Mesendoderm (in vitro differentiated cells): Measurements from ENCODE around the gene PELI3.

ENCODE experiments used
- DNase-seq: peaks from one replicate; pipeline ENCODE4 v3.0.0; 2013
- H2AK5ac ChIP-seq: 2 replicates; pipeline ENCODE4 v1.6.1; 2013; ENCODE audit warnings: low read length, inconsistent platforms
- H2BK120ac ChIP-seq: 2 replicates; pipeline ENCODE4 v1.6.1; 2013; ENCODE audit warnings: low read depth, mild to moderate bottlenecking, low read length, moderate library complexity, mixed read lengths
- H2BK15ac ChIP-seq: replicated peaks from 2 replicates; pipeline ENCODE4 v1.6.1; 2013; ENCODE audit warnings: low read depth, mild to moderate bottlenecking, moderate library complexity
- H2BK5ac ChIP-seq: 2 replicates; pipeline ENCODE4 v1.6.1; 2013; ENCODE audit warnings: low read length, inconsistent platforms
- H3K18ac ChIP-seq: 2 replicates; pipeline ENCODE4 v1.6.1; 2013; ENCODE audit warnings: mild to moderate bottlenecking, low read length, mixed read lengths
- H3K23ac ChIP-seq: one replicate; pipeline ENCODE4 v1.6.1; 2013; ENCODE audit warnings: low read length
- H3K27ac ChIP-seq: 2 replicates; pipeline ENCODE4 v1.5.1; 2013; ENCODE audit warnings: low read depth, mild to moderate bottlenecking, inconsistent platforms, low read length, moderate library complexity
- H3K27me3 ChIP-seq: 2 replicates; pipeline ENCODE4 v1.6.1; 2013; ENCODE audit warnings: low read length, control low read depth, mild to moderate bottlenecking, inconsistent platforms; ENCODE audit not compliant: insufficient read depth, poor library complexity
- H3K36me3 ChIP-seq: 2 replicates; pipeline ENCODE4 v1.6.1; 2013; ENCODE audit warnings: low read length, inconsistent platforms; ENCODE audit not compliant: control insufficient read depth, insufficient read depth
- H3K4ac ChIP-seq: one replicate; pipeline ENCODE4 v1.6.1; 2013; ENCODE audit warnings: low read depth, mild to moderate bottlenecking, low read length, moderate library complexity
- H3K4me1 ChIP-seq: 2 replicates; pipeline ENCODE4 v1.6.1; 2013; ENCODE audit warnings: low read depth, low read length, inconsistent platforms; ENCODE audit not compliant: control insufficient read depth
- H3K4me2 ChIP-seq: 2 replicates; pipeline ENCODE4 v1.6.1; 2013; ENCODE audit warnings: low read length
- H3K4me3 ChIP-seq: 2 replicates; pipeline ENCODE4 v1.5.1; 2013; ENCODE audit warnings: mild to moderate bottlenecking, low read length
- H3K56ac ChIP-seq: one replicate; pipeline ENCODE4 v1.6.1; 2013; ENCODE audit warnings: low read length
- H3K79me1 ChIP-seq: 2 replicates; pipeline ENCODE4 v1.6.1; 2013; ENCODE audit warnings: low read length, inconsistent platforms
- H3K79me2 ChIP-seq: 2 replicates; pipeline ENCODE4 v1.6.1; 2013; ENCODE audit warnings: mild to moderate bottlenecking, low read length; ENCODE audit not compliant: control insufficient read depth, insufficient read depth
- H3K9ac ChIP-seq: 2 replicates; pipeline ENCODE4 v1.6.1; 2013; ENCODE audit warnings: low read length, inconsistent platforms
- H4K5ac ChIP-seq: one replicate; pipeline ENCODE4 v1.6.1; 2013; ENCODE audit warnings: low read length
- H4K8ac ChIP-seq: one replicate; pipeline ENCODE4 v1.6.1; 2013; ENCODE audit warnings: low read depth, mild to moderate bottlenecking, control low read depth, low read length, moderate library complexity
- WGBS: extraction: QIAGEN DNeasy Blood & Tissue Kit; methylation state at CpG from one replicate; pipeline ENCODE4 v1.1.7; 2013; ENCODE audit warnings: low lambda C conversion rate, missing lambda C conversion rate; ENCODE audit not compliant: insufficient coverage; ENCODE audit errors: extremely low coverage; 5-methylcytosine and 5-hydroxymethylcytosine counted together

PELI3 gene

GRCh38 chr11:66494935-66495334, 28.2 kb downstream of the PELI3 start:
- H2BK15ac ChIP-seq: no peak overlapping the region
- no CpG with 5 or more reads among the region's 14 CpGs for WGBS
- peak; percentile 28 for DNase-seq
- no peak overlapping the region for H4K5ac ChIP-seq
- H2BK5ac ChIP-seq: no peak overlapping the region
- no peak overlapping the region for H3K9ac ChIP-seq
- no peak overlapping the region for H4K8ac ChIP-seq
- H3K27me3 ChIP-seq: no peaks in the 10 kb centered on the region
- no peaks in the 10 kb centered on the region for H3K79me2 ChIP-seq
- H3K36me3 ChIP-seq: peaks cover 6% of the 10 kb centered on the region
- H2BK120ac ChIP-seq: no peak overlapping the region
- H2AK5ac ChIP-seq: no peak overlapping the region
- H3K56ac ChIP-seq: no peak overlapping the region
- no peak overlapping the region for H3K4me2 ChIP-seq
- H3K18ac ChIP-seq: no peak overlapping the region
- H3K79me1 ChIP-seq: no peaks in the 10 kb centered on the region
- no peaks in the 10 kb centered on the region for H3K4me1 ChIP-seq
- no peak overlapping the region for H3K23ac ChIP-seq
- no peak overlapping the region for H3K4me3 ChIP-seq
- H3K4ac ChIP-seq: no peak overlapping the region
- no peak overlapping the region for H3K27ac ChIP-seq

GRCh38 chr11:66495401-66495854, 28.7 kb downstream of the PELI3 start:
- Histone ChIP-seq H3K23ac (no peak overlapping the region), H3K27me3 (no peaks in the 10 kb centered on the region), H2BK5ac (no peak overlapping the region), H2BK15ac (no peak overlapping the region), H3K36me3 (peaks cover 6% of the 10 kb centered on the region), H2AK5ac (no peak overlapping the region), H3K9ac (no peak overlapping the region), H3K27ac (no peak overlapping the region), H3K4me2 (no peak overlapping the region), H3K79me2 (no peaks in the 10 kb centered on the region), H2BK120ac (no peak overlapping the region), H3K18ac (no peak overlapping the region), H4K8ac (no peak overlapping the region), H3K4me3 (no peak overlapping the region), H3K56ac (no peak overlapping the region), H4K5ac (no peak overlapping the region), H3K4me1 (no peaks in the 10 kb centered on the region), H3K79me1 (no peaks in the 10 kb centered on the region), H3K4ac (no peak overlapping the region)
- no CpG with 5 or more reads among the region's 17 CpGs for WGBS
- no peak for DNase-seq

- H2BK15ac ChIP-seq: no peak overlapping the region
- no peak for DNase-seq
- no peak overlapping the region for H2BK5ac ChIP-seq
- H3K56ac ChIP-seq: no peak overlapping the region
- H3K4me3 ChIP-seq: no peak overlapping the region
- H4K5ac ChIP-seq: no peak overlapping the region
- no peak overlapping the region for H3K9ac ChIP-seq
- H2BK120ac ChIP-seq: no peak overlapping the region
- WGBS: no CpG with 5 or more reads among the region's 16 CpGs
- H3K18ac ChIP-seq: no peak overlapping the region
- no peak overlapping the region for H3K4me2 ChIP-seq
- H3K27ac ChIP-seq: no peak overlapping the region
- no peaks in the 10 kb centered on the region for H3K27me3 ChIP-seq
- no peaks in the 10 kb centered on the region for H3K79me1 ChIP-seq
- no peaks in the 10 kb centered on the region for H3K79me2 ChIP-seq
- peaks cover 6% of the 10 kb centered on the region for H3K36me3 ChIP-seq
- H4K8ac ChIP-seq: no peak overlapping the region
- no peak overlapping the region for H2AK5ac ChIP-seq
- H3K4ac ChIP-seq: no peak overlapping the region
- no peak overlapping the region for H3K23ac ChIP-seq
- H3K4me1 ChIP-seq: no peaks in the 10 kb centered on the region
Measured at GRCh38 chr11:66497206-66497605, 30.5 kb downstream of the PELI3 start.

- no peak overlapping the region for H2AK5ac ChIP-seq
- no CpG with 5 or more reads among the region's 5 CpGs for WGBS
- no peaks in the 10 kb centered on the region for H3K79me1 ChIP-seq
- H3K9ac ChIP-seq: no peak overlapping the region
- peaks cover 4% of the 10 kb centered on the region for H3K36me3 ChIP-seq
- no peak overlapping the region for H3K27ac ChIP-seq
- H3K56ac ChIP-seq: no peak overlapping the region
- no peaks in the 10 kb centered on the region for H3K4me1 ChIP-seq
- H2BK5ac ChIP-seq: no peak overlapping the region
- H3K27me3 ChIP-seq: no peaks in the 10 kb centered on the region
- no peak overlapping the region for H2BK120ac ChIP-seq
- no peak overlapping the region for H2BK15ac ChIP-seq
- no peak overlapping the region for H3K4me2 ChIP-seq
- no peak overlapping the region for H3K4ac ChIP-seq
- H3K18ac ChIP-seq: no peak overlapping the region
- no peaks in the 10 kb centered on the region for H3K79me2 ChIP-seq
- no peak overlapping the region for H3K23ac ChIP-seq
- H3K4me3 ChIP-seq: no peak overlapping the region
- no peak overlapping the region for H4K5ac ChIP-seq
- no peak for DNase-seq
- no peak overlapping the region for H4K8ac ChIP-seq
Measured at GRCh38 chr11:66498506-66498905, 31.8 kb downstream of the PELI3 start.

DNA sequence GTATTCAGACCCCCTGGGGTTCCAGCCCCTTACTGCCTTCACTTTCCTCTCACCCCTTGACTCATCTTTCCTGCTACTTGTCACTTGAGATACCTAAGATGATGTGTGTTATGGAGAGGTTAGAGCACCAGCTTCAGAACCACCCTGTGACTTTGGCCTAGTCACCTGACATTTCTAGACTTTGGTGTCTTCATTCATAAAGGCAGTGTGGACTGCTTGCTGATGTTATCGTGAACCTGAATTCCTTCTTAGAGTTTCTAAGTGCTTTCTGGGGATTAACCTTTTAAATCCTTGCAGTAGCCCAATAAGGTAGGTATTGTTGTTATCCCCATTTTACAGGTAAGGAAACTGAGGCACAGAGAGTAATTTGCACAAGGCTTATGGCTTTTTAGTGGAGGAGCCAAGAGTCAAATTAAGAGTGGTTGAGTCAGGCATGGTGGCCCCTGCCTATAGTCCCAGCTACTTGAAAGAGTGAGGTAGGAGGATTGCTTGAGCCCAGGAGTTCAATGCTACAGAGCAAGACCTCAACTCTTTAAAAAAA, 38.6 kb downstream of the PELI3 start:
- no peak overlapping the region for H2BK15ac ChIP-seq
- no peak overlapping the region for H3K4me3 ChIP-seq
- H3K27me3 ChIP-seq: no peaks in the 10 kb centered on the region
- no peaks in the 10 kb centered on the region for H3K79me1 ChIP-seq
- H3K56ac ChIP-seq: no peak overlapping the region
- no peak overlapping the region for H3K27ac ChIP-seq
- no peak overlapping the region for H3K23ac ChIP-seq
- no peak overlapping the region for H2AK5ac ChIP-seq
- H3K4ac ChIP-seq: no peak overlapping the region
- H3K9ac ChIP-seq: no peak overlapping the region
- no CpG with 5 or more reads among the region's 1 CpG for WGBS
- no peak overlapping the region for H4K8ac ChIP-seq
- no peak overlapping the region for H4K5ac ChIP-seq
- H2BK120ac ChIP-seq: no peak overlapping the region
- no peak overlapping the region for H2BK5ac ChIP-seq
- no peaks in the 10 kb centered on the region for H3K79me2 ChIP-seq
- no peak overlapping the region for H3K18ac ChIP-seq
- DNase-seq: peak; percentile 39
- H3K4me2 ChIP-seq: no peak overlapping the region
- no peaks in the 10 kb centered on the region for H3K4me1 ChIP-seq
- H3K36me3 ChIP-seq: peaks cover 1% of the 10 kb centered on the region

GRCh38 chr11:66509131-66509561, 42.4 kb downstream of the PELI3 start:
- Histone ChIP-seq H3K18ac (no peak overlapping the region), H3K4me1 (no peaks in the 10 kb centered on the region), H3K23ac (no peak overlapping the region), H3K56ac (no peak overlapping the region), H3K4ac (no peak overlapping the region), H3K9ac (no peak overlapping the region), H2BK120ac (no peak overlapping the region), H3K27me3 (no peaks in the 10 kb centered on the region), H3K79me1 (peaks cover 6% of the 10 kb centered on the region), H2BK15ac (no peak overlapping the region), H4K8ac (no peak overlapping the region), H4K5ac (no peak overlapping the region), H3K27ac (no peak overlapping the region), H2BK5ac (no peak overlapping the region), H3K36me3 (peaks cover 1% of the 10 kb centered on the region), H3K4me2 (no peak overlapping the region), H3K79me2 (peaks cover 3% of the 10 kb centered on the region), H2AK5ac (no peak overlapping the region), H3K4me3 (no peak overlapping the region)
- DNase-seq: no peak
- WGBS: no CpG with 5 or more reads among the region's 7 CpGs
